ENCODE measurements around the gene UGT2A3.

DNA sequence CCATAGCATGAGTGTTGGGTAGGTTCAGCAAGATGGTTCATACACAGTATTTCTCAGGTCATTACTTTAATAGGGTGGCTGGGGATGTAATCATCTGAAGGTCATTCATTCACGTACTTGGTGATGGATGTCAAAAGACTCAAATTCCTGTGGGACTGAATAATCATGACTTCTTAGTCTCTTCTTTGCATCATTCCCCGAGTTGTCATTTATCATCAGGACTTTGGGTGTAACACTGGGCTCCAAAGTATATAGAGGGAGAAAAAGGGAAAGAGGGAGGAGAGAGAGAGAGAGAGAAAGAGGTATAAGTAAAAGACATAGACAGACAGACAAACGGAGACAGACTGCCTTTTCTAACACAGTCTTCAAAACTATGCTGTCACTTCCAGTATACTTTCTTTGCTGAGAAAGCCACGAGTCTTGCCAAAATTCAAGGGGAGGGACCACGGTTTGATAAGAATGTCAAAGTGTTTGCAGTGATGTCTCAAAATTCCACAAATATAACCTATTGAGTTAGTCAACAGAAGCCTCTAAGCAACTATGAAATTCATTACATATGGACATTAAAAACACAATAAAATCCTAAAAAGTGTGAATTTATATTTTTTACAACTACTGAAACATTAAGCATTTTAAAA, 55.9 kb downstream of the UGT2A3 start:
- TF ChIP-seq, protein P1, sequence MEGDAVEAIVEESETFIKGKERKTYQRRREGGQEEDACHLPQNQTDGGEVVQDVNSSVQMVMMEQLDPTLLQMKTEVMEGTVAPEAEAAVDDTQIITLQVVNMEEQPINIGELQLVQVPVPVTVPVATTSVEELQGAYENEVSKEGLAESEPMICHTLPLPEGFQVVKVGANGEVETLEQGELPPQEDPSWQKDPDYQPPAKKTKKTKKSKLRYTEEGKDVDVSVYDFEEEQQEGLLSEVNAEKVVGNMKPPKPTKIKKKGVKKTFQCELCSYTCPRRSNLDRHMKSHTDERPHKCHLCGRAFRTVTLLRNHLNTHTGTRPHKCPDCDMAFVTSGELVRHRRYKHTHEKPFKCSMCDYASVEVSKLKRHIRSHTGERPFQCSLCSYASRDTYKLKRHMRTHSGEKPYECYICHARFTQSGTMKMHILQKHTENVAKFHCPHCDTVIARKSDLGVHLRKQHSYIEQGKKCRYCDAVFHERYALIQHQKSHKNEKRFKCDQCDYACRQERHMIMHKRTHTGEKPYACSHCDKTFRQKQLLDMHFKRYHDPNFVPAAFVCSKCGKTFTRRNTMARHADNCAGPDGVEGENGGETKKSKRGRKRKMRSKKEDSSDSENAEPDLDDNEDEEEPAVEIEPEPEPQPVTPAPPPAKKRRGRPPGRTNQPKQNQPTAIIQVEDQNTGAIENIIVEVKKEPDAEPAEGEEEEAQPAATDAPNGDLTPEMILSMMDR (IDR thresholded peaks at IDR 0.05; ENCODE audit: low read depth, low read length, missing input control): no peak
- TF ChIP-seq YY1 (IDR thresholded peaks at IDR 0.05): no peak
